HepG2 (cell line): ENCODE data around the gene TOR1A.

ENCODE experiments used
- TAF1 ChIP-seq: sonication (generic); formaldehyde crosslinking; IDR thresholded peaks from 2 replicates; pipeline ENCODE4 v1.4.0; 2020; ENCODE audit warnings: missing genetic modification reagents
- ZFY ChIP-seq: sonication (generic); formaldehyde crosslinking; IDR thresholded peaks from 2 replicates; pipeline ENCODE4 v1.4.0; 2020; ENCODE audit warnings: missing genetic modification reagents
- TF ChIP-seq, protein P1 (sequence below): fragments of 450-650 bp; IDR thresholded peaks from 2 replicates; pipeline ENCODE4 v1.6.1; 2016
- TF ChIP-seq, protein P2 (sequence below): sonication (generic); formaldehyde crosslinking; IDR thresholded peaks from 2 replicates; pipeline ENCODE4 v1.5.0; 2020; ENCODE audit warnings: mild to moderate bottlenecking, missing genetic modification reagents, moderate library complexity

DNA sequence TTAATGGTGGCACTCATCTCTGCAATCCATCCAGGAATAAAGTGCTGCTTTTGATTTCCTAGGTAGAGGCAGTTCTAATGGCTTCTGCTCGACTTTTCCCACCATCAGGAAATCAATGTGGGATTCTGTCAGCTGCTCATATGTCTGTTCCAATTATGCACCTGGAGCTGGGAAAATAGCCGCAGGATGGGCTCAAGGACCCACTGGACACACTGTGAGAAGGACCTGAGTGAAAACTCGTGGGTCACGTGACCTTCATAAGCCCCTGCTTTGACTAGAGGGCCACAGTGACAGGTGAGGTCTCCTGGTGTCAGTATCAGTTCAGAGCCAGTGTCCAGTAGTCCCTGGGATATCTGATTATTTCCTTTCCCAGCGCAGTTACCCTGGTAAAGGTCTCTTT, 53.2 kb downstream of the TOR1A start:
- TF ChIP-seq, protein P1, sequence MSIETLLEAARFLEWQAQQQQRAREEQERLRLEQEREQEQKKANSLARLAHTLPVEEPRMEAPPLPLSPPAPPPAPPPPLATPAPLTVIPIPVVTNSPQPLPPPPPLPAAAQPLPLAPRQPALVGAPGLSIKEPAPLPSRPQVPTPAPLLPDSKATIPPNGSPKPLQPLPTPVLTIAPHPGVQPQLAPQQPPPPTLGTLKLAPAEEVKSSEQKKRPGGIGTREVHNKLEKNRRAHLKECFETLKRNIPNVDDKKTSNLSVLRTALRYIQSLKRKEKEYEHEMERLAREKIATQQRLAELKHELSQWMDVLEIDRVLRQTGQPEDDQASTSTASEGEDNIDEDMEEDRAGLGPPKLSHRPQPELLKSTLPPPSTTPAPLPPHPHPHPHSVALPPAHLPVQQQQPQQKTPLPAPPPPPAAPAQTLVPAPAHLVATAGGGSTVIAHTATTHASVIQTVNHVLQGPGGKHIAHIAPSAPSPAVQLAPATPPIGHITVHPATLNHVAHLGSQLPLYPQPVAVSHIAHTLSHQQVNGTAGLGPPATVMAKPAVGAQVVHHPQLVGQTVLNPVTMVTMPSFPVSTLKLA = no peak
- TF ChIP-seq, protein P2, sequence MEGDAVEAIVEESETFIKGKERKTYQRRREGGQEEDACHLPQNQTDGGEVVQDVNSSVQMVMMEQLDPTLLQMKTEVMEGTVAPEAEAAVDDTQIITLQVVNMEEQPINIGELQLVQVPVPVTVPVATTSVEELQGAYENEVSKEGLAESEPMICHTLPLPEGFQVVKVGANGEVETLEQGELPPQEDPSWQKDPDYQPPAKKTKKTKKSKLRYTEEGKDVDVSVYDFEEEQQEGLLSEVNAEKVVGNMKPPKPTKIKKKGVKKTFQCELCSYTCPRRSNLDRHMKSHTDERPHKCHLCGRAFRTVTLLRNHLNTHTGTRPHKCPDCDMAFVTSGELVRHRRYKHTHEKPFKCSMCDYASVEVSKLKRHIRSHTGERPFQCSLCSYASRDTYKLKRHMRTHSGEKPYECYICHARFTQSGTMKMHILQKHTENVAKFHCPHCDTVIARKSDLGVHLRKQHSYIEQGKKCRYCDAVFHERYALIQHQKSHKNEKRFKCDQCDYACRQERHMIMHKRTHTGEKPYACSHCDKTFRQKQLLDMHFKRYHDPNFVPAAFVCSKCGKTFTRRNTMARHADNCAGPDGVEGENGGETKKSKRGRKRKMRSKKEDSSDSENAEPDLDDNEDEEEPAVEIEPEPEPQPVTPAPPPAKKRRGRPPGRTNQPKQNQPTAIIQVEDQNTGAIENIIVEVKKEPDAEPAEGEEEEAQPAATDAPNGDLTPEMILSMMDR (CRISPR knock-in tag) = no peak
- no peak for TF ChIP-seq TAF1 (CRISPR knock-in tag)
- no peak for TF ChIP-seq ZFY (CRISPR knock-in tag)
